Esophagus muscularis mucosa (tissue), 4 donors: Measurements from ENCODE around the gene AARSD1.

Experiments
- CTCF ChIP-seq, 3 experiments: fragments of 200-600 bp in 2 of 3; fragments of 450-650 bp in 1 of 3; sonication (generic) in 2 of 3; IDR thresholded peaks; one replicate each; pipeline ENCODE4 v1.5.1; 2017 to 2019; ENCODE audit warnings: antibody characterized with exemption in 3 of 3, mild to moderate bottlenecking in 2 of 3, moderate library complexity in 1 of 3
- EP300 ChIP-seq: sonication (generic); formaldehyde crosslinking; IDR thresholded peaks from one replicate; pipeline ENCODE4 v1.6.1; 2017; ENCODE audit warnings: antibody characterized with exemption
- POLR2A ChIP-seq: fragments of 450-650 bp; IDR thresholded peaks from one replicate; pipeline ENCODE4 v1.6.1; 2017; ENCODE audit warnings: antibody characterized with exemption, moderate library complexity, mild to moderate bottlenecking, low read depth
- POLR2AphosphoS5 ChIP-seq, 2 donors: sonication (generic); formaldehyde crosslinking; IDR thresholded peaks; one replicate each; pipeline ENCODE4 v1.6.1; 2017; ENCODE audit warnings: antibody characterized with exemption in 2 of 2

- TF ChIP-seq POLR2A (no peak), CTCF (IDR thresholded peaks at IDR 0.05) (no peak), EP300 (no peak), POLR2AphosphoS5 (IDR thresholded peaks at IDR 0.05) (no peak)
Observed at GRCh38 chr17:42985225-42985624, 21.0 kb upstream of the AARSD1 start.
